GM12864 (cell line): ENCODE measurements around the gene NR2F1.

Experiments
- DNase-seq: peaks from one replicate; pipeline ENCODE4 v3.0.0-alpha.2; 2011; ENCODE audit warnings: low read depth
- H3K4me3 ChIP-seq: 2 replicates; pipeline ENCODE4 v1.5.1; 2011; ENCODE audit warnings: mild to moderate bottlenecking, low read depth, low read length, control low read depth
- CTCF ChIP-seq: IDR thresholded peaks from 2 replicates; pipeline ENCODE4 v1.5.1; 2011; ENCODE audit warnings: low read depth, mild to moderate bottlenecking, moderate library complexity, low read length, control low read depth, inconsistent platforms; ENCODE audit errors: missing control alignments

Gene NR2F1

GRCh38 chr5:93610581-93611272, 27.7 kb downstream of the NR2F1 start:
- TF ChIP-seq CTCF, result no peak
- DNase-seq, result no peak
- H3K4me3 ChIP-seq, result no peak overlapping the region

GRCh38 chr5:93611273-93611975, 28.4 kb downstream of the NR2F1 start:
- no peak for DNase-seq
- H3K4me3 ChIP-seq, result no peak overlapping the region
- no peak for TF ChIP-seq CTCF

GRCh38 chr5:93611976-93612854, 29.2 kb downstream of the NR2F1 start:
- DNase-seq, result no peak
- H3K4me3 ChIP-seq, result no peak overlapping the region
- no peak for TF ChIP-seq CTCF

- no peak overlapping the region for H3K4me3 ChIP-seq
- TF ChIP-seq CTCF, result no peak
- no peak for DNase-seq
These were observed 29.8 kb downstream of the NR2F1 start for GRCh38 chr5:93612855-93613243.

- no peak for DNase-seq
- H3K4me3 ChIP-seq, result no peak overlapping the region
- TF ChIP-seq CTCF, result no peak
These were observed 33.6 kb downstream of the NR2F1 start for GRCh38 chr5:93616538-93617174.

- TF ChIP-seq CTCF, result peak; percentile 8
- no peak for DNase-seq
- H3K4me3 ChIP-seq, result peak overlapping the region; percentile 59
These were observed 37.7 kb downstream of the NR2F1 start for GRCh38 chr5:93620487-93621326.
